Pons (tissue), 1 donor: ENCODE results near the gene ZNF33B.
A peak's percentile ranks its signal among the peaks of the same experiment; 100 is the strongest.
"Not testable (repeated sequence)": the region's sequence is repeated elsewhere in the genome, so short reads cannot be mapped to it uniquely, and the experiment has no call there.

Experiments
- DNase-seq: peaks from one replicate; pipeline ENCODE4 v3.0.0-alpha.2; 2016; ENCODE audit warnings: low spot score

Gene ZNF33B

GRCh38 chr10:42638055-42638820, at the start of gene ZNF33B:
Gene ZNF33B (minus strand): TSS chr10:42638570. CDS start chr10:42636928, 1,642 bp downstream.
- peak; percentile 88 for DNase-seq

- DNase-seq: no peak
These were observed 46.1 kb upstream of the ZNF33B start for GRCh38 chr10:42684517-42684916.

GRCh38 chr10:42680267-42680666, 41.9 kb upstream of the ZNF33B start:
- no peak for DNase-seq

GRCh38 chr10:42665181-42665979, 27.0 kb upstream of the ZNF33B start:
- DNase-seq: not testable (repeated sequence)

GRCh38 chr10:42654419-42654818, 16.0 kb upstream of the ZNF33B start:
- no peak for DNase-seq

GRCh38 chr10:42652858-42653257, 14.5 kb upstream of the ZNF33B start:
- no peak for DNase-seq

- DNase-seq: no peak
These were observed 12.0 kb upstream of the ZNF33B start for GRCh38 chr10:42650374-42650773.

GRCh38 chr10:42648512-42648911, 10.1 kb upstream of the ZNF33B start:
- no peak for DNase-seq

- no peak for DNase-seq
These were observed 8.6 kb upstream of the ZNF33B start for GRCh38 chr10:42646687-42647640.

- no peak for DNase-seq
These were observed 7.8 kb upstream of the ZNF33B start for GRCh38 chr10:42646214-42646613.

- no peak for DNase-seq
These were observed 7.1 kb upstream of the ZNF33B start for GRCh38 chr10:42645516-42645915.

- no peak for DNase-seq
These were observed 6.7 kb upstream of the ZNF33B start for GRCh38 chr10:42645103-42645502.

GRCh38 chr10:42640610-42641229, 2.4 kb upstream of the ZNF33B start:
- no peak for DNase-seq

GRCh38 chr10:42638821-42639270, 476 bp upstream of the ZNF33B start:
- no peak for DNase-seq

- DNase-seq: no peak
These were observed 719 bp downstream of the ZNF33B start for GRCh38 chr10:42637648-42638054.

GRCh38 chr10:42637142-42637541, 1.2 kb downstream of the ZNF33B start:
- DNase-seq: peak; percentile 8

- DNase-seq: no peak
These were observed 3.3 kb downstream of the ZNF33B start for GRCh38 chr10:42635098-42635497.

- no peak for DNase-seq
These were observed 5.8 kb downstream of the ZNF33B start for GRCh38 chr10:42632564-42632963.

GRCh38 chr10:42630537-42631134, 7.7 kb downstream of the ZNF33B start:
- no peak for DNase-seq

- DNase-seq: no peak
These were observed 14.4 kb downstream of the ZNF33B start for GRCh38 chr10:42623929-42624328.

- DNase-seq: no peak
These were observed 19.9 kb downstream of the ZNF33B start for GRCh38 chr10:42618424-42618823.
